OCI-LY7 (cell line): ENCODE results near the gene TARM1. TPM values are rescaled to one million over a fixed set of nuclear protein-coding genes. Genes with fewer than 3 reads are reported as not detected.
A peak's percentile ranks its signal among the peaks of the same experiment; 100 is the strongest.

Source experiments
- BruUV-seq: library from RNA; stranded (reverse); fragments of 400-500 nt; replicated peaks from 2 replicates; lab custom pipeline; 2021; lab: Mats Ljungman, UMichigan
- CTCF ChIA-PET: fragments of 300-600 bp; sonication (Branson Sonifier 250); formaldehyde crosslinking; loops from one replicate; lab custom pipeline; 2022; ENCODE audit warnings: antibody characterized with exemption; ENCODE audit not compliant: unreplicated experiment; lab: Charles Lee
- POLR2A ChIA-PET: fragments of 300-600 bp; sonication (Branson Sonifier 250); formaldehyde crosslinking; loops from one replicate; lab custom pipeline; 2022; ENCODE audit warnings: antibody characterized with exemption; lab: Charles Lee
- DNase-seq: peaks from one replicate; pipeline ENCODE4 v3.0.0-alpha.2; 2015; ENCODE audit warnings: low spot score
- H2AFZ ChIP-seq: fragments of 200-600 bp; sonication (generic), shearing (Covaris generic); 2 replicates; pipeline ENCODE4 v1.6.1; 2014; ENCODE audit warnings: mild to moderate bottlenecking, antibody characterized with exemption, low read length, moderate library complexity
- H3K27ac ChIP-seq: fragments of 200-600 bp; sonication (generic); 2 replicates; pipeline ENCODE4 v1.5.1; 2014; ENCODE audit warnings: mixed run types, low read depth, mild to moderate bottlenecking, moderate library complexity, low read length, inconsistent platforms; ENCODE audit not compliant: poor library complexity, severe bottlenecking
- H3K36me3 ChIP-seq: fragments of 200-600 bp; sonication (generic); 2 replicates; pipeline ENCODE4 v1.6.1; 2014; ENCODE audit warnings: mild to moderate bottlenecking, antibody characterized with exemption, low read length, moderate library complexity, mixed read lengths; ENCODE audit not compliant: insufficient read depth
- H3K4me1 ChIP-seq: fragments of 200-600 bp; sonication (generic); 2 replicates; pipeline ENCODE4 v1.5.1; 2014; ENCODE audit warnings: mild to moderate bottlenecking, low read length; ENCODE audit not compliant: insufficient read depth, poor library complexity, severe bottlenecking
- H3K4me2 ChIP-seq: fragments of 200-600 bp; sonication (generic); 2 replicates; pipeline ENCODE4 v1.6.1; 2014; ENCODE audit warnings: mild to moderate bottlenecking, low read length
- H3K4me3 ChIP-seq: fragments of 200-600 bp; sonication (generic); 2 replicates; pipeline ENCODE4 v1.5.1; 2014; ENCODE audit warnings: mild to moderate bottlenecking, low read depth, low read length; ENCODE audit not compliant: poor library complexity, severe bottlenecking
- H3K79me2 ChIP-seq: fragments of 200-600 bp; sonication (generic); 2 replicates; pipeline ENCODE4 v1.6.1; 2016; ENCODE audit warnings: low read depth, mild to moderate bottlenecking, low read length, moderate library complexity, mixed read lengths; ENCODE audit not compliant: insufficient read depth
- H3K9me2 ChIP-seq: fragments of 200-600 bp; sonication (generic); 2 replicates; pipeline ENCODE4 v1.6.1; 2016; ENCODE audit warnings: mild to moderate bottlenecking, low read length, mixed read lengths; ENCODE audit not compliant: insufficient read depth
- H3K9me3 ChIP-seq: fragments of 200-600 bp; sonication (generic); 2 replicates; pipeline ENCODE4 v1.6.1; 2014; ENCODE audit warnings: mild to moderate bottlenecking, mixed run types, low read length, mixed read lengths
- H4K20me1 ChIP-seq: fragments of 200-600 bp; sonication (generic); 2 replicates; pipeline ENCODE4 v1.6.1; 2014; ENCODE audit warnings: mild to moderate bottlenecking, antibody characterized with exemption, low read length, moderate library complexity, mixed read lengths; ENCODE audit not compliant: insufficient read depth
- CTCF ChIP-seq: fragments of 200-600 bp; sonication (generic); conservative IDR thresholded peaks from 2 replicates; pipeline ENCODE4 v1.5.1; 2014; ENCODE audit warnings: mild to moderate bottlenecking, antibody characterized with exemption, low read length, moderate library complexity, mixed read lengths
- EZH2phosphoT487 ChIP-seq: fragments of 200-600 bp; sonication (generic); IDR thresholded peaks from 2 replicates; pipeline ENCODE4 v1.6.1; 2018; ENCODE audit warnings: low read depth, borderline replicate concordance, mild to moderate bottlenecking, mixed run types, antibody characterized with exemption, low read length, moderate library complexity, mixed read lengths
- intact Hi-C: fragments of 100-400 bp; cut with micrococcal nuclease; formaldehyde crosslinking; loops from one replicate; pipeline ENCODE4 v1.10.0; 2022; ENCODE audit not compliant: unreplicated experiment
- total RNA-seq, 2 experiments: library from RNA; depleted of rRNA in 1 of 2; stranded (reverse); fragments of >200 nt in 1 of 2; shearing (Covaris generic) in 1 of 2; gene quantifications; 2 replicates each; pipeline ENCODE4 v1.2.3, GENCODE V29; 2014 to 2022

Gene TARM1
- total RNA-seq, 2 experiments from 2014 or later = not detected

- DNase-seq = peak; percentile 59
- no peak overlapping the region for H3K4me2 ChIP-seq
- no peaks in the 10 kb centered on the region for H3K9me3 ChIP-seq
- H2AFZ ChIP-seq = no peak overlapping the region
- no peaks in the 10 kb centered on the region for H3K4me1 ChIP-seq
- TF ChIP-seq EZH2phosphoT487 = no peak
- peak; percentile 76 for TF ChIP-seq CTCF
- H3K9me2 ChIP-seq = no peaks in the 10 kb centered on the region
- intact Hi-C loops = loop anchor here (2.0 kb wide), 1 partner anchor 237 kb away; no protein-coding TSS in a partner anchor
- POLR2A ChIA-PET = no interaction called here
- H3K36me3 ChIP-seq = no peaks in the 10 kb centered on the region
- BruUV-seq = no TSS peak
- H3K27ac ChIP-seq = no peak overlapping the region
- H3K79me2 ChIP-seq = no peaks in the 10 kb centered on the region
- no peaks in the 10 kb centered on the region for H4K20me1 ChIP-seq
- H3K4me3 ChIP-seq = no peak overlapping the region
- CTCF ChIA-PET = interaction anchor here (0.6 to 0.7 kb wide), 2 partner anchors 16 to 200 kb away, joined by 3 to 4 read pairs; no protein-coding TSS in a partner anchor
Measured at GRCh38 chr19:54029930-54030490, 51.2 kb downstream of the TARM1 start.

GRCh38 chr19:54029301-54029700, 51.9 kb downstream of the TARM1 start:
- Histone ChIP-seq H4K20me1 (no peaks in the 10 kb centered on the region), H2AFZ (no peak overlapping the region), H3K4me3 (no peak overlapping the region), H3K9me3 (no peaks in the 10 kb centered on the region), H3K27ac (no peak overlapping the region), H3K4me1 (no peaks in the 10 kb centered on the region), H3K36me3 (no peaks in the 10 kb centered on the region), H3K9me2 (no peaks in the 10 kb centered on the region), H3K79me2 (no peaks in the 10 kb centered on the region), H3K4me2 (no peak overlapping the region)
- DNase-seq = no peak
- ChIA-PET CTCF (interaction anchor here (0.6 kb wide), 1 partner anchor 167 kb away, joined by 3 read pairs; no protein-coding TSS in a partner anchor), POLR2A (interaction anchor here (0.6 kb wide), 1 partner anchor 14 kb away, joined by 3 read pairs; no protein-coding TSS in a partner anchor)
- BruUV-seq = no TSS peak
- TF ChIP-seq EZH2phosphoT487 (no peak), CTCF (no peak)
- intact Hi-C loops = loop anchor here (2.0 kb wide), 1 partner anchor 236 kb away; no protein-coding TSS in a partner anchor

DNA sequence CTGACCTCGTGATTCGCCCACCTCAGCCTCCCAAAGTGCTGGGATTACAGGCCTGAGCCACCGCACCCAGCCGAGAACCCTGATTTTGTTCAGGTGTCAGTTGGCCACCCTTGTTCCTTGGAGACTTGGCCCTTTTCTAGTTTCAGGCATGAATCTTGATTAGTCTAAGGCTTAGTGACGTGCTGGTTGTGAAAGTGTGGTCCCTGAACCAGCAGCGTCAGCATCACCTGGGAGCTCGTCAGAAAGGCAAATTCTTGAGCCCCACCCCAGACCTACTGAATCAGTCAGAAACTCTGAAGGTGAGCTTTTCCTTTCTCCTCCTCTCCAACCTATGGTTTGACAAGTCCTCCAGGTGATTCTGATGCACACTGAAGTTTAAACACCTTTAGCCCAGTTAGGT, 54.5 kb downstream of the TARM1 start:
- Histone ChIP-seq H3K79me2 (no peaks in the 10 kb centered on the region), H3K9me2 (no peaks in the 10 kb centered on the region), H3K9me3 (no peaks in the 10 kb centered on the region), H3K27ac (no peak overlapping the region), H2AFZ (no peak overlapping the region), H3K4me2 (no peak overlapping the region), H3K36me3 (no peaks in the 10 kb centered on the region), H3K4me1 (peaks cover 4% of the 10 kb centered on the region), H4K20me1 (no peaks in the 10 kb centered on the region), H3K4me3 (no peak overlapping the region)
- ChIA-PET POLR2A (interaction anchor here (0.6 kb wide), 1 partner anchor 67 kb away, joined by 3 read pairs; no protein-coding TSS in a partner anchor), CTCF (no interaction called here)
- DNase-seq = no peak
- intact Hi-C loops = no loop called here
- BruUV-seq = no TSS peak
- TF ChIP-seq CTCF (no peak), EZH2phosphoT487 (no peak)
